HepG2 (cell line): ENCODE measurements around the gene IFI30. TPM values are rescaled to one million over a fixed set of nuclear protein-coding genes. Genes with fewer than 3 reads are reported as not detected.

Experiments used
- ARHGAP35 ChIP-seq: sonication (generic); formaldehyde crosslinking; IDR thresholded peaks from 2 replicates; pipeline ENCODE4 v1.9.0; 2022; ENCODE audit warnings: mild to moderate bottlenecking, inconsistent platforms, moderate library complexity, missing genetic modification reagents, borderline replicate concordance
- ATF3 ChIP-seq: sonication (generic); formaldehyde crosslinking; IDR thresholded peaks from 2 replicates; pipeline ENCODE4 v1.4.0; 2020; ENCODE audit warnings: missing genetic modification reagents
- FOXK2 ChIP-seq: fragments of 450-650 bp; IDR thresholded peaks from 2 replicates; pipeline ENCODE4 v1.6.1; 2016
- HNRNPL ChIP-seq: fragments of 200-400 bp; formaldehyde crosslinking; IDR thresholded peaks from 2 replicates; pipeline ENCODE4 v1.6.1; 2017; ENCODE audit warnings: mild to moderate bottlenecking, low read depth, low read length
- KLF11 ChIP-seq: IDR thresholded peaks from 2 replicates; pipeline ENCODE4 v1.6.1; 2016; ENCODE audit warnings: missing compliant biosample characterization
- MXD4 ChIP-seq: IDR thresholded peaks from 2 replicates; pipeline ENCODE4 v1.6.1; 2016; ENCODE audit warnings: mild to moderate bottlenecking, missing biosample characterization, missing genetic modification reagents
- NFATC3 ChIP-seq: sonication (generic); formaldehyde crosslinking; IDR thresholded peaks from 2 replicates; pipeline ENCODE4 v1.5.1; 2020; ENCODE audit warnings: mild to moderate bottlenecking, missing genetic modification reagents
- NFYC ChIP-seq: IDR thresholded peaks from 2 replicates; pipeline ENCODE4 v1.6.1; 2016; ENCODE audit warnings: missing genetic modification reagents, missing compliant biosample characterization
- RBAK ChIP-seq: sonication (generic); formaldehyde crosslinking; IDR thresholded peaks from 2 replicates; pipeline ENCODE4 v1.5.1; 2020; ENCODE audit warnings: mild to moderate bottlenecking, missing genetic modification reagents
- SPEN ChIP-seq: sonication (generic); formaldehyde crosslinking; IDR thresholded peaks from 2 replicates; pipeline ENCODE4 v1.5.1; 2020; ENCODE audit warnings: low read depth, mild to moderate bottlenecking, missing genetic modification reagents
- TEF ChIP-seq: sonication (generic); formaldehyde crosslinking; IDR thresholded peaks from 2 replicates; pipeline ENCODE4 v1.5.0; 2020; ENCODE audit warnings: missing genetic modification reagents
- ZBTB39 ChIP-seq: sonication (generic); formaldehyde crosslinking; IDR thresholded peaks from 2 replicates; pipeline ENCODE4 v1.5.0; 2020; ENCODE audit warnings: missing genetic modification reagents
- ZHX2 ChIP-seq, 2 experiments: sonication (generic) in 1 of 2; formaldehyde crosslinking in 1 of 2; IDR thresholded peaks; 2 replicates each; pipeline versions ENCODE4 v1.6.1 to v1.9.0; 2014 to 2022; ENCODE audit warnings: antibody characterized with exemption in 1 of 2, borderline replicate concordance in 1 of 2, inconsistent platforms in 1 of 2, low read depth in 1 of 2, missing genetic modification reagents in 1 of 2
- ZMAT3 ChIP-seq: sonication (generic); formaldehyde crosslinking; conservative IDR thresholded peaks from 2 replicates; pipeline ENCODE4 v1.7.0; 2021; ENCODE audit warnings: missing genetic modification reagents
- ZNF256 ChIP-seq: sonication (generic); formaldehyde crosslinking; conservative IDR thresholded peaks from 2 replicates; pipeline ENCODE4 v1.4.0; 2020; ENCODE audit warnings: missing genetic modification reagents
- ZNF331 ChIP-seq: sonication (generic); formaldehyde crosslinking; IDR thresholded peaks from 2 replicates; pipeline ENCODE4 v1.4.0; 2020; ENCODE audit warnings: missing genetic modification reagents
- ZNF770 ChIP-seq: sonication (generic); formaldehyde crosslinking; IDR thresholded peaks from 2 replicates; pipeline ENCODE4 v1.5.0; 2020; ENCODE audit warnings: mild to moderate bottlenecking, missing genetic modification reagents
- ZNF777 ChIP-seq: sonication (generic); formaldehyde crosslinking; IDR thresholded peaks from 2 replicates; pipeline ENCODE4 v1.4.0; 2020; ENCODE audit warnings: missing genetic modification reagents
- ZSCAN12 ChIP-seq: sonication (generic); formaldehyde crosslinking; IDR thresholded peaks from 2 replicates; pipeline ENCODE4 v1.9.0; 2021; ENCODE audit warnings: mild to moderate bottlenecking, missing genetic modification reagents
- polyA plus RNA-seq, 8 experiments: library from polyadenylated mRNA; depleted of rRNA in 3 of 8; stranded (reverse) in 7 of 8; unstranded in 1 of 8; fragments of >200 nt; fragmentation: Illumina TruSeq in 4 of 8; extraction: Trizol in 4 of 8; gene quantifications; 2 replicates each; pipeline versions ENCODE4 v1.2.1 to v1.2.3, GENCODE V29; 2011 to 2016; ENCODE audit warnings: low read depth in 4 of 8, missing spikeins in 1 of 8, mixed read lengths in 1 of 8; ENCODE audit not compliant: insufficient read depth in 1 of 8
- total RNA-seq, 5 experiments: library from RNA; depleted of rRNA; stranded (reverse); fragments of >200 nt; fragmentation: Illumina TruSeq; extraction: Trizol; gene quantifications; 2 replicates each; pipeline ENCODE4 v1.2.3, GENCODE V29; 2016; ENCODE audit warnings: low read depth in 1 of 5

Gene IFI30
- total and polyA plus RNA-seq, 2 of the 13 experiments (the other 11 are each of a cell fraction or from before 2014, with no cell fraction given) = 25.0 to 79.4 TPM

GRCh38 chr19:18192673-18193387 is 19.2 kb downstream of the IFI30 start, which contains the start of gene MPV17L2 (continued):
- TF ChIP-seq TEF (CRISPR knock-in tag) (no peak), RBAK (CRISPR knock-in tag) (no peak), NFYC (CRISPR knock-in tag) (peak; percentile 99), ATF3 (CRISPR knock-in tag) (no peak), ZNF256 (CRISPR knock-in tag) (no peak), KLF11 (no peak), SPEN (peak; percentile 63; the same call in 1 of the 2 replicates), ARHGAP35 (no peak), MXD4 (CRISPR knock-in tag) (peak; percentile 29; the same call in 1 of the 2 replicates), ZNF777 (CRISPR knock-in tag) (peak; percentile 37; the same call in 1 of the 2 replicates), ZSCAN12 (CRISPR knock-in tag) (no peak), NFATC3 (CRISPR knock-in tag) (no peak), ZBTB39 (no peak), FOXK2 (no peak), HNRNPL (no peak), ZNF331 (CRISPR knock-in tag) (0 out of 2 replicates have a peak, but pooled peaks have one; percentile 9), ZHX2 (IDR thresholded peaks at IDR 0.05; ENCODE audit: low read depth) (0 out of 2 replicates have a peak, but pooled peaks have one; percentile 15), ZHX2 (CRISPR knock-in tag; IDR thresholded peaks at IDR 0.05; ENCODE audit: borderline replicate concordance) (no peak), ZMAT3 (0 out of 2 replicates have a peak, but pooled peaks have one; percentile 47), ZNF770 (CRISPR knock-in tag) (no peak)
